ENCODE results near the gene ZNF556.

The ZNF556 gene

GRCh38 chr19:2917275-2918184, 50.4 kb downstream of the ZNF556 start:
- ATAC-seq (ENCODE audit: low read depth) (no peak), DNase-seq (ENCODE audit: low spot score) (no peak)
- Histone ChIP-seq H3K27ac (ENCODE audit: poor library complexity, severe bottlenecking) (no peak overlapping the region), H3K36me3 (ENCODE audit: low read depth) (peaks cover 71% of the 10 kb centered on the region), H3K4me1 (ENCODE audit: insufficient read depth, poor library complexity, severe bottlenecking) (no peaks in the 10 kb centered on the region), H3K27me3 (ENCODE audit: insufficient read depth, poor library complexity, severe bottlenecking) (no peaks in the 10 kb centered on the region), H3K4me3 (ENCODE audit: severe bottlenecking) (no peak overlapping the region), H3K9me3 (ENCODE audit: severe bottlenecking) (peaks cover 4% of the 10 kb centered on the region)
- no peak for TF ChIP-seq CTCF (IDR thresholded peaks at IDR 0.05; ENCODE audit: poor library complexity, severe bottlenecking)

- Histone ChIP-seq H3K4me1 (ENCODE audit: insufficient read depth, poor library complexity, severe bottlenecking) (peaks cover 11% of the 10 kb centered on the region), H3K36me3 (ENCODE audit: low read depth) (peaks cover 22% of the 10 kb centered on the region), H3K27me3 (ENCODE audit: insufficient read depth, poor library complexity, severe bottlenecking) (no peaks in the 10 kb centered on the region), H3K4me3 (ENCODE audit: severe bottlenecking) (no peak overlapping the region), H3K27ac (ENCODE audit: poor library complexity, severe bottlenecking) (peak overlapping the region; percentile 35), H3K9me3 (ENCODE audit: severe bottlenecking) (no peaks in the 10 kb centered on the region)
- peak; percentile 56 for ATAC-seq (ENCODE audit: low read depth)
- no peak for DNase-seq (ENCODE audit: low spot score)
- TF ChIP-seq CTCF (IDR thresholded peaks at IDR 0.05; ENCODE audit: poor library complexity, severe bottlenecking) = no peak
These were observed 55.9 kb downstream of the ZNF556 start for GRCh38 chr19:2922987-2923386.

GRCh38 chr19:2923510-2923909, 56.4 kb downstream of the ZNF556 start:
- ATAC-seq (ENCODE audit: low read depth) = peak; percentile 64
- Histone ChIP-seq H3K4me3 (ENCODE audit: severe bottlenecking) (no peak overlapping the region), H3K9me3 (ENCODE audit: severe bottlenecking) (no peaks in the 10 kb centered on the region), H3K27ac (ENCODE audit: poor library complexity, severe bottlenecking) (peak overlapping the region; percentile 35), H3K36me3 (ENCODE audit: low read depth) (peaks cover 17% of the 10 kb centered on the region), H3K4me1 (ENCODE audit: insufficient read depth, poor library complexity, severe bottlenecking) (peaks cover 11% of the 10 kb centered on the region), H3K27me3 (ENCODE audit: insufficient read depth, poor library complexity, severe bottlenecking) (no peaks in the 10 kb centered on the region)
- TF ChIP-seq CTCF (IDR thresholded peaks at IDR 0.05; ENCODE audit: poor library complexity, severe bottlenecking) = no peak
- DNase-seq (ENCODE audit: low spot score) = no peak

- no peaks in the 10 kb centered on the region for H3K36me3 ChIP-seq (ENCODE audit: low read depth)
- TF ChIP-seq CTCF (IDR thresholded peaks at IDR 0.05; ENCODE audit: poor library complexity, severe bottlenecking) = no peak
- H3K4me1 ChIP-seq (ENCODE audit: insufficient read depth, poor library complexity, severe bottlenecking) = peaks cover 11% of the 10 kb centered on the region
- DNase-seq (ENCODE audit: low spot score) = no peak
- H3K4me3 ChIP-seq (ENCODE audit: severe bottlenecking) = no peak overlapping the region
- H3K27me3 ChIP-seq (ENCODE audit: insufficient read depth, poor library complexity, severe bottlenecking) = no peaks in the 10 kb centered on the region
- H3K27ac ChIP-seq (ENCODE audit: poor library complexity, severe bottlenecking) = no peak overlapping the region
- no peaks in the 10 kb centered on the region for H3K9me3 ChIP-seq (ENCODE audit: severe bottlenecking)
- ATAC-seq (ENCODE audit: low read depth) = no peak
These were observed 59.4 kb downstream of the ZNF556 start for GRCh38 chr19:2926341-2927031.

All from RWPE2 (cell line).